Esophagus muscularis mucosa (tissue), 4 donors: ENCODE data around the gene GAS6.

ENCODE experiments used
- EP300 ChIP-seq: sonication (generic); formaldehyde crosslinking; IDR thresholded peaks from one replicate; pipeline ENCODE4 v1.6.1; 2017; ENCODE audit warnings: antibody characterized with exemption
- POLR2A ChIP-seq: fragments of 450-650 bp; IDR thresholded peaks from one replicate; pipeline ENCODE4 v1.6.1; 2017; ENCODE audit warnings: antibody characterized with exemption, moderate library complexity, mild to moderate bottlenecking, low read depth
- POLR2AphosphoS5 ChIP-seq, 2 donors: sonication (generic); formaldehyde crosslinking; IDR thresholded peaks; one replicate each; pipeline ENCODE4 v1.6.1; 2017; ENCODE audit warnings: antibody characterized with exemption in 2 of 2
- TF ChIP-seq, protein P1 (sequence below), 3 experiments: fragments of 200-600 bp in 2 of 3; fragments of 450-650 bp in 1 of 3; sonication (generic) in 2 of 3; IDR thresholded peaks; one replicate each; pipeline ENCODE4 v1.5.1; 2017 to 2019; ENCODE audit warnings: antibody characterized with exemption in 3 of 3, mild to moderate bottlenecking in 2 of 3, moderate library complexity in 1 of 3

GRCh38 chr13:113825841-113826240 is 38.0 kb downstream of the GAS6 start:
- TF ChIP-seq, protein P1, sequence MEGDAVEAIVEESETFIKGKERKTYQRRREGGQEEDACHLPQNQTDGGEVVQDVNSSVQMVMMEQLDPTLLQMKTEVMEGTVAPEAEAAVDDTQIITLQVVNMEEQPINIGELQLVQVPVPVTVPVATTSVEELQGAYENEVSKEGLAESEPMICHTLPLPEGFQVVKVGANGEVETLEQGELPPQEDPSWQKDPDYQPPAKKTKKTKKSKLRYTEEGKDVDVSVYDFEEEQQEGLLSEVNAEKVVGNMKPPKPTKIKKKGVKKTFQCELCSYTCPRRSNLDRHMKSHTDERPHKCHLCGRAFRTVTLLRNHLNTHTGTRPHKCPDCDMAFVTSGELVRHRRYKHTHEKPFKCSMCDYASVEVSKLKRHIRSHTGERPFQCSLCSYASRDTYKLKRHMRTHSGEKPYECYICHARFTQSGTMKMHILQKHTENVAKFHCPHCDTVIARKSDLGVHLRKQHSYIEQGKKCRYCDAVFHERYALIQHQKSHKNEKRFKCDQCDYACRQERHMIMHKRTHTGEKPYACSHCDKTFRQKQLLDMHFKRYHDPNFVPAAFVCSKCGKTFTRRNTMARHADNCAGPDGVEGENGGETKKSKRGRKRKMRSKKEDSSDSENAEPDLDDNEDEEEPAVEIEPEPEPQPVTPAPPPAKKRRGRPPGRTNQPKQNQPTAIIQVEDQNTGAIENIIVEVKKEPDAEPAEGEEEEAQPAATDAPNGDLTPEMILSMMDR (IDR thresholded peaks at IDR 0.05), result no peak
- TF ChIP-seq EP300 (no peak), POLR2A (no peak), POLR2AphosphoS5 (IDR thresholded peaks at IDR 0.05) (no peak)
